ENCODE measurements around the gene MIXL1. TPM values are rescaled to one million over a fixed set of nuclear protein-coding genes. Genes with fewer than 3 reads are reported as not detected.

MIXL1 gene
- total RNA-seq, 4 donors from 2014 or later: not detected

- peak; percentile 95 for DNase-seq (ENCODE audit: extremely low spot score)
- peak within 1 kb of the TSS; percentile 82 to 96 (median 90) for H3K4me3 ChIP-seq
- peaks cover 42 to 53% (median 47%) of the 10 kb centered on the region in 4 donors for H3K4me1 ChIP-seq
- WGBS: 0% methylated on average over 3 of the region's 75 CpGs
- no peak for TF ChIP-seq EP300 (IDR thresholded peaks at IDR 0.05)
- TF ChIP-seq CTCF (IDR thresholded peaks at IDR 0.05): peak in 1 of 3 experiments; percentile 33
- TF ChIP-seq POLR2A (IDR thresholded peaks at IDR 0.05; ENCODE audit: low read depth): peak; percentile 79
- peak; percentile 93 to 95 for TF ChIP-seq POLR2AphosphoS5 (IDR thresholded peaks at IDR 0.05)
- intact Hi-C loops (cut with DNase I): loop anchor here (5.0 kb wide), 1 partner anchor 119 kb away; no protein-coding TSS in a partner anchor
- H3K27me3 ChIP-seq: no peaks in the 10 kb centered on the region
- no peaks in the 10 kb centered on the region for H3K36me3 ChIP-seq
- H3K9me3 ChIP-seq: no peaks in the 10 kb centered on the region
- H3K27ac ChIP-seq (replicated peaks in 1 of 4): peak within 1 kb of the TSS; percentile 88 to 96 (median 94)
These were observed 37.1 kb upstream of the MIXL1 start, which contains the start of gene ACBD3 for GRCh38 chr1:226186124-226187018. Gene ACBD3 (minus strand): TSS chr1:226186741. CDS start chr1:226186675, 66 bp downstream.

- intact Hi-C loops (cut with DNase I): loop anchor here (5.0 kb wide), 1 partner anchor 120 kb away; no protein-coding TSS in a partner anchor
These were observed 36.5 kb upstream of the MIXL1 start for GRCh38 chr1:226187019-226187322.

DNA sequence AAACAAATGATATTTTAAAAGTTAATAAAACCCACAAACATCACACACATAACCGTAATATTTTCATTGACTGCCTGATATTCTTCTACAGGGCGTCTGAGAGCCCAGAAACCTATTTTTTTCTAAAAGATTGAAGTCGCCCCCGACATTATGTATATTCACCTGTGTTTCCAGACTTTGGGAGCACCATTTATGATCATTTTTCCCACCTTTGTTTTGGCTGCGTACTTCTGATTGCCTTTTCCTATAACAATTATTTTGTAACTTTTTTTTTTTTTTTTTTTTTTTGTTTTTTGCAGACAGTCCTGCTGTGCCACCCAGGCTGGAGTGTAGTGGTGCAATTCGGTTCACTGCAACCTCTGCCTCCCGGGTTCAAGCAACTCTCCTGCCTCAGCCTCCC is 36.1 kb upstream of the MIXL1 start:
- 81% methylated on average over 7 of the region's 7 CpGs for WGBS
- no peaks in the 10 kb centered on the region for H3K36me3 ChIP-seq
- peak overlapping the region; percentile 82 to 96 (median 90) for H3K4me3 ChIP-seq
- H3K9me3 ChIP-seq: no peaks in the 10 kb centered on the region
- H3K4me1 ChIP-seq: peaks cover 32 to 43% (median 39%) of the 10 kb centered on the region in 4 donors
- TF ChIP-seq CTCF (IDR thresholded peaks at IDR 0.05) (no peak), POLR2AphosphoS5 (IDR thresholded peaks at IDR 0.05) (no peak), EP300 (IDR thresholded peaks at IDR 0.05) (no peak), POLR2A (IDR thresholded peaks at IDR 0.05; ENCODE audit: low read depth) (no peak)
- H3K27ac ChIP-seq (replicated peaks in 1 of 4): peak overlapping the region; percentile 88 to 96 (median 94)
- DNase-seq (ENCODE audit: extremely low spot score): no peak
- no peaks in the 10 kb centered on the region for H3K27me3 ChIP-seq
- intact Hi-C loops (cut with DNase I): loop anchor here (5.0 kb wide), 1 partner anchor 120 kb away; no protein-coding TSS in a partner anchor

More at GRCh38 chr1:226187019-226187322, 36.5 kb upstream of the MIXL1 start:
- no peak for DNase-seq (ENCODE audit: extremely low spot score)
- Histone ChIP-seq H3K27ac (replicated peaks in 1 of 4) (peak overlapping the region; percentile 88 to 96 (median 94)), H3K4me3 (peak overlapping the region; percentile 82 to 96 (median 90)), H3K27me3 (no peaks in the 10 kb centered on the region), H3K4me1 (peaks cover 36 to 47% (median 43%) of the 10 kb centered on the region in 4 donors), H3K36me3 (no peaks in the 10 kb centered on the region), H3K9me3 (no peaks in the 10 kb centered on the region)
- 5% methylated on average over 10 of the region's 10 CpGs for WGBS
- TF ChIP-seq CTCF (IDR thresholded peaks at IDR 0.05) (no peak), EP300 (IDR thresholded peaks at IDR 0.05) (no peak), POLR2A (IDR thresholded peaks at IDR 0.05; ENCODE audit: low read depth) (no peak), POLR2AphosphoS5 (IDR thresholded peaks at IDR 0.05) (no peak)

- TF ChIP-seq CTCF (IDR thresholded peaks at IDR 0.05): no peak
- TF ChIP-seq POLR2AphosphoS5 (IDR thresholded peaks at IDR 0.05): no peak
- TF ChIP-seq EP300 (IDR thresholded peaks at IDR 0.05): no peak
- TF ChIP-seq POLR2A (IDR thresholded peaks at IDR 0.05; ENCODE audit: low read depth): no peak
- no peaks in the 10 kb centered on the region for H3K36me3 ChIP-seq
- H3K27ac ChIP-seq (replicated peaks in 1 of 4): no peak overlapping the region
- H3K4me3 ChIP-seq: no peak overlapping the region
- intact Hi-C loops (cut with DNase I): no loop called here
- no peaks in the 10 kb centered on the region for H3K9me3 ChIP-seq
- DNase-seq (ENCODE audit: extremely low spot score): no peak
- WGBS: 82% methylated on average over 1 of the region's 1 CpG
- H3K4me1 ChIP-seq: no peaks in the 10 kb centered on the region
- H3K27me3 ChIP-seq: no peaks in the 10 kb centered on the region
These were observed 28.3 kb upstream of the MIXL1 start for GRCh38 chr1:226195144-226195543.
